Esophagus muscularis mucosa (tissue), 4 donors: Measurements from ENCODE around the gene CCNK. TPM values are rescaled to one million over a fixed set of nuclear protein-coding genes. Genes with fewer than 3 reads are reported as not detected.

Experiments used
- DNase-seq: peaks from one replicate; pipeline ENCODE4 v3.0.0-alpha.2; 2017; ENCODE audit errors: extremely low spot score
- H3K27ac ChIP-seq, 4 donors: fragments of 200-600 bp; sonication (generic); replicated peaks in 1 of 4; 1 replicate in 3 of 4; 2 replicates in 1 of 4; pipeline ENCODE4 v1.5.1; 2016 to 2019; ENCODE audit warnings: mild to moderate bottlenecking in 1 of 4
- H3K27me3 ChIP-seq, 4 donors: fragments of 200-600 bp; sonication (generic); one replicate each; pipeline versions ENCODE4 v1.5.1 to v1.6.0; 2016 to 2019
- H3K36me3 ChIP-seq, 4 donors: fragments of 200-600 bp; sonication (generic); one replicate each; pipeline ENCODE4 v1.5.1; 2016 to 2019
- H3K4me1 ChIP-seq, 4 donors: fragments of 200-600 bp; sonication (generic); one replicate each; pipeline ENCODE4 v1.5.1; 2016 to 2019
- H3K4me3 ChIP-seq, 4 donors: fragments of 200-600 bp; sonication (generic); 1 replicate in 2 of 4; 2 replicates in 2 of 4; pipeline ENCODE4 v1.5.1; 2016 to 2019; ENCODE audit warnings: mild to moderate bottlenecking in 4 of 4, moderate library complexity in 1 of 4
- H3K9me3 ChIP-seq, 4 donors: fragments of 200-600 bp; sonication (generic); 1 replicate in 3 of 4; 2 replicates in 1 of 4; pipeline ENCODE4 v1.5.1; 2016 to 2019
- CTCF ChIP-seq, 3 experiments: fragments of 200-600 bp in 2 of 3; fragments of 450-650 bp in 1 of 3; sonication (generic) in 2 of 3; IDR thresholded peaks; one replicate each; pipeline ENCODE4 v1.5.1; 2017 to 2019; ENCODE audit warnings: antibody characterized with exemption in 3 of 3, mild to moderate bottlenecking in 2 of 3, moderate library complexity in 1 of 3
- EP300 ChIP-seq: sonication (generic); formaldehyde crosslinking; IDR thresholded peaks from one replicate; pipeline ENCODE4 v1.6.1; 2017; ENCODE audit warnings: antibody characterized with exemption
- POLR2A ChIP-seq: fragments of 450-650 bp; IDR thresholded peaks from one replicate; pipeline ENCODE4 v1.6.1; 2017; ENCODE audit warnings: antibody characterized with exemption, moderate library complexity, mild to moderate bottlenecking, low read depth
- POLR2AphosphoS5 ChIP-seq, 2 donors: sonication (generic); formaldehyde crosslinking; IDR thresholded peaks; one replicate each; pipeline ENCODE4 v1.6.1; 2017; ENCODE audit warnings: antibody characterized with exemption in 2 of 2
- WGBS: methylation state at CpG from one replicate; pipeline ENCODE4 v1.1.5; 2018; 5-methylcytosine and 5-hydroxymethylcytosine counted together
- intact Hi-C: fragments of 100-400 bp; cut with DNase I; formaldehyde crosslinking; loops from one replicate; pipeline ENCODE4 v1.15.1; 2023
- total RNA-seq, 4 donors: library from RNA; depleted of rRNA; stranded (reverse); fragments of >200 nt; gene quantifications; one replicate each; pipeline versions ENCODE4 v1.1.0 to v1.2.1, GENCODE V29; 2016

Gene CCNK
- total RNA-seq, 4 donors from 2014 or later = 10.4 to 21.2 (median 16.5) TPM

GRCh38 chr14:99554757-99555531 lies 73.7 kb downstream of the CCNK start:
- no peak for TF ChIP-seq POLR2A
- peak; percentile 25 to 47 for TF ChIP-seq POLR2AphosphoS5 (IDR thresholded peaks at IDR 0.05)
- Histone ChIP-seq H3K9me3 (no peaks in the 10 kb centered on the region), H3K36me3 (no peaks in the 10 kb centered on the region), H3K4me1 (peaks cover 36 to 91% (median 77%) of the 10 kb centered on the region in 4 donors), H3K27me3 (no peaks in the 10 kb centered on the region), H3K4me3 (no peak overlapping the region), H3K27ac (peak overlapping the region; percentile 70 to 90 (median 83))
- WGBS = 77% methylated on average over 4 of the region's 9 CpGs
- intact Hi-C loops = no loop called here
- no peak for DNase-seq

GRCh38 chr14:99556134-99556791 lies 75.1 kb downstream of the CCNK start:
- no peak overlapping the region for H3K4me3 ChIP-seq
- no peak for TF ChIP-seq POLR2A
- TF ChIP-seq CTCF (IDR thresholded peaks at IDR 0.05) = no peak
- no peak for TF ChIP-seq POLR2AphosphoS5 (IDR thresholded peaks at IDR 0.05)
- no peak for TF ChIP-seq EP300
- WGBS = 92% methylated on average over 10 of the region's 10 CpGs
- no peaks in the 10 kb centered on the region for H3K9me3 ChIP-seq
- H3K27ac ChIP-seq = peak overlapping the region; percentile 70 to 90 (median 88)
- H3K36me3 ChIP-seq = no peaks in the 10 kb centered on the region
- H3K27me3 ChIP-seq = no peaks in the 10 kb centered on the region
- intact Hi-C loops = no loop called here
- H3K4me1 ChIP-seq = peaks cover 47 to 91% (median 78%) of the 10 kb centered on the region in 4 donors
- no peak for DNase-seq

GRCh38 chr14:99559286-99559990 lies 78.2 kb downstream of the CCNK start:
- Histone ChIP-seq H3K27ac (peak overlapping the region; percentile 88 to 90 (median 90)), H3K36me3 (no peaks in the 10 kb centered on the region), H3K4me3 (no peak overlapping the region), H3K27me3 (no peaks in the 10 kb centered on the region), H3K9me3 (no peaks in the 10 kb centered on the region), H3K4me1 (peaks cover 51 to 91% (median 78%) of the 10 kb centered on the region in 4 donors)
- intact Hi-C loops = no loop called here
- TF ChIP-seq POLR2AphosphoS5 (IDR thresholded peaks at IDR 0.05) = no peak
- no peak for DNase-seq
- WGBS = 69% methylated on average over 15 of the region's 16 CpGs

- intact Hi-C loops = loop anchor here (5.0 kb wide), 1 partner anchor 33 kb away; no protein-coding TSS in a partner anchor
- Histone ChIP-seq H3K36me3 (no peaks in the 10 kb centered on the region), H3K9me3 (no peaks in the 10 kb centered on the region), H3K27ac (peak overlapping the region; percentile 88 to 90 (median 90)), H3K4me1 (peaks cover 51 to 91% (median 78%) of the 10 kb centered on the region in 4 donors), H3K4me3 (no peak overlapping the region), H3K27me3 (no peaks in the 10 kb centered on the region)
- DNase-seq = no peak
- 98% methylated on average over 6 of the region's 13 CpGs for WGBS
- no peak for TF ChIP-seq EP300
- no peak for TF ChIP-seq POLR2AphosphoS5 (IDR thresholded peaks at IDR 0.05)
- TF ChIP-seq CTCF (IDR thresholded peaks at IDR 0.05) = no peak
- TF ChIP-seq POLR2A = no peak
Observed at GRCh38 chr14:99560403-99560802, 79.2 kb downstream of the CCNK start.

- intact Hi-C loops = loop anchor here (5.0 kb wide), 1 partner anchor 34 kb away; no protein-coding TSS in a partner anchor
- H3K36me3 ChIP-seq = no peaks in the 10 kb centered on the region
- no peak overlapping the region for H3K4me3 ChIP-seq
- TF ChIP-seq POLR2AphosphoS5 (IDR thresholded peaks at IDR 0.05) = peak; percentile 38 to 67
- TF ChIP-seq EP300 = no peak
- no peak for TF ChIP-seq CTCF (IDR thresholded peaks at IDR 0.05)
- TF ChIP-seq POLR2A = no peak
- H3K9me3 ChIP-seq = no peaks in the 10 kb centered on the region
- peak overlapping the region; percentile 88 to 90 (median 90) for H3K27ac ChIP-seq
- H3K27me3 ChIP-seq = no peaks in the 10 kb centered on the region
- 53% methylated on average over 9 of the region's 15 CpGs for WGBS
- DNase-seq = no peak
- peaks cover 58 to 93% (median 80%) of the 10 kb centered on the region in 4 donors for H3K4me1 ChIP-seq
Observed at GRCh38 chr14:99560922-99561683, 79.9 kb downstream of the CCNK start.
